ENCODE measurements around the gene ACRBP.
A peak's percentile ranks its signal among the peaks of the same experiment; 100 is the strongest.
"Not testable (repeated sequence)": the region's sequence is repeated elsewhere in the genome, so short reads cannot be mapped to it uniquely, and the experiment has no call there.

Gene ACRBP

DNA sequence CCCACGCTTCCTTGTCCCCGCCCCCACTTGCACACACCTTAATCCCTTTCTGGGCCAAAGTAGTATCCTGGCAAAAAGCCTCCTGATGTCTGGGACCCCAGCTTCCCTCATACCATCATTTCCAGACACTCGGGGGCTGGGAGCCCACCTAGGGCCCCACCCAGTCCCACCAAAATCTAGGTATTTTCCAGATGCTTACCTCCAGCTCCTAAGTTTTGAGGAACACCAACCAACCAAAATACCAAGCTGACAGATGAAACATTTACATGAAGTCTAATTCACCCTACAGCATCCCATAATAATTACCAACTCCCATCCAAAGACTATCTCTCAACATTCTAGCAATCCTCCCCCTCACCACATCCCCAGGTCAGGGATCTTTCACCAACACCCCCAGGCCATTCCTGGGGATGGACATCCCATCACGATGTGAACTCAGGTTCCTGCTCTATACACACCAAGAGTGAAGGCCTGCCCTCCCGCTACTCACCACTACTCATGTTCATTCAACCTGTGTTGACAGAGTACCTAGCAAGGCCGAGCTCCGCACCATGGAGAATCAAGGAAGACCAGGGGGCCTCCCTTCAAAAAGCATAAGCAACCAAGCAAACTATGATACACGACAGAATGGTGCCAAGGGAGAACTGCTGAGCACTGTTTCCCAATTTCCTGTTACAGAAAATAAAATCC, 38.5 kb downstream of the ACRBP start:
- Histone ChIP-seq H3K36me3 (ENCODE audit: control insufficient read depth in 5 of 5, insufficient read depth in 5 of 5, low read length in 5 of 5) (peaks cover 0 to 2% (median 0%) of the 10 kb centered on the region in 5 donors), H3K27me3 (ENCODE audit: control insufficient read depth in 5 of 5, insufficient read depth in 4 of 5, low read length in 5 of 5) (no peaks in the 10 kb centered on the region), H3K4me3 (ENCODE audit: low read depth in 1 of 5, low read length in 5 of 5) (no peak overlapping the region), H3K9me3 (ENCODE audit: control insufficient read depth in 5 of 5, low read length in 5 of 5) (no peaks in the 10 kb centered on the region), H3K9ac (ENCODE audit: low read length in 5 of 5) (no peak overlapping the region), H3K4me1 (ENCODE audit: control insufficient read depth in 5 of 5, insufficient read depth in 5 of 5, low read length in 5 of 5) (peaks cover 13 to 44% (median 42%) of the 10 kb centered on the region in 5 donors), H3K27ac (ENCODE audit: low read depth, low read length) (peak overlapping the region; percentile 88)

DNA sequence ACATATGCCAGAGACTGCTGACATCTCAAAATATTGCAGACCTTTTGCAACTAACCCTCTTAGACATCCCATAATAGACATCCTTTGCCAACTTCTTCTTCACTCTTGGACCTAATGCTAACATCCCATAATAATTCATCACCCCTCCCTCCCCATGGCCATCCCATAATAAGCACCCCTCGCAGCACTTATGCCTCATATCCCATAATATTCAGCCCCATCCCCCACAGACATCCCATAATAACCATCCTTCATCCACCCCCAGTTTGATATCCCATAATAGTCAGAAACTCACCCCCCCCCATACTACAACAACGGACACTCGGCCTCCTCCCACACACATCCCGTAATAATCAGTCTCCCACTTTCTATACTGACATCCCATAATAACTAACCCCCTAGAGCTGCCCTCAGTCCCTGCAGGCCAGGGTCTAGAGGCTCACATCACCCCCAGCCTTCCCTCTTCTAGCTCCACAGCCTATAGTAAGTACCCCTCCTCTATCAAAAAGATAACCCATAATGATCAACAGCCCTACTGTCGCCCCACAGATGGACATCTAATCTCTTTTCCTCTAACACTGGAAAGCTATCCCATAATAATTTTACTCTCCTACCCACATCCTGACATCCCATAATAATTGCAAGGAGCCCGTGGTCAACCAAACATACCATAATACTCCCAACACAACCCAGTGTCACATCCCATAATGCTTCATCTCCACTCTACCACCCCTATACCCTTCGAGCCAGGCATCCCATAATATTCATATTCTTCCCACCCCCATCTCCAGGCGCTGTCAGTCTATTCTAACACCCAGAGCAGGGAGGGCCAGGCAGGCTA, 39.3 kb downstream of the ACRBP start:
- H3K36me3 ChIP-seq (ENCODE audit: control insufficient read depth in 5 of 5, insufficient read depth in 5 of 5, low read length in 5 of 5), result peaks cover 0 to 2% (median 0%) of the 10 kb centered on the region in 5 donors
- peaks cover 16 to 46% (median 43%) of the 10 kb centered on the region in 5 donors for H3K4me1 ChIP-seq (ENCODE audit: control insufficient read depth in 5 of 5, insufficient read depth in 5 of 5, low read length in 5 of 5)
- no peak overlapping the region for H3K9ac ChIP-seq (ENCODE audit: low read length in 5 of 5)
- no peaks in the 10 kb centered on the region for H3K27me3 ChIP-seq (ENCODE audit: control insufficient read depth in 5 of 5, insufficient read depth in 4 of 5, low read length in 5 of 5)
- H3K9me3 ChIP-seq (ENCODE audit: control insufficient read depth in 5 of 5, low read length in 5 of 5), result no peaks in the 10 kb centered on the region
- no peak overlapping the region for H3K4me3 ChIP-seq (ENCODE audit: low read depth in 1 of 5, low read length in 5 of 5)
- H3K27ac ChIP-seq (ENCODE audit: low read depth, low read length), result peak overlapping the region; percentile 88

DNA sequence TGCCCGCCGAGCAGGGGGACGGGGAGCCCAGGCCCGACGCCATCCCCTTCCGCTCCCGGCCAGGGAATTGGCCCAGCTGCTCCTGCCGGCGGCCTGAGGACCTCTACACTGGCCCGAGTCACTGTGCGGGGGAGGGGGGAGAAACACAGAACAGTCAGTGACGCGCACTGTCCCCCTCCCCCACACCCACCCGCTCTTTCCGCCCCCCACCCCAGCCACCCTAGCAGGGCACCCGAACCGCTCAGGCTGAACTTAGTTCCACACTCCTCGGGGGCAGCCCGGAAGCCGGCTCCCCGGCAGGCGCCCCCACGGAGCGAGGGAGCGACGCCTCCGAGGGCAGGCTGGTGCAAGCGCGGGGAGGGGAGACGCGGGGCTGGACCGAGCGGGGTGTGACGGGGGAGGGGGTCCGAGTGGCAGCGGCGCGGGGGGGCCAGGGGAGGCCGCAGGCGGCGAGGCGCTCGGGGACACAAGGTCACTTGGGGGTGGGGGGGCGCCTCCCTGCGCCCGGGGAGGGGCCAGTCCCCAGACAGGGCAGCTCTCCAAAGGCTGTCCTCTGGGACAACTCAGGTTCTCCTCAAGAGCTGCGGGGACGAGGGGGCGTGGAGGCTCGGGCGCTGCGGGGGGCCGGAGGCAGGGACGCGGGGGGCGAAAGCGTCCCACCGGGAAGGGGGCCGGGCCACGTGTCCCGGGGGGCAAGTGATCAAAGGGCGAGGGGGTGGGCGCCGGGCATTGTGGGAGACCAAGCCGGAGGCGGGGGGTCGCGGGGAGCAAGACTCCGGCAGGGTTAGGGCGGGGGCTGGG, 40.7 kb downstream of the ACRBP start:
- Histone ChIP-seq H3K9ac (ENCODE audit: low read length in 5 of 5) (peak overlapping the region; percentile 70 to 88 (median 84)), H3K4me3 (ENCODE audit: low read depth in 1 of 5, low read length in 5 of 5) (peak overlapping the region; percentile 81 to 92 (median 83)), H3K27me3 (ENCODE audit: control insufficient read depth in 5 of 5, insufficient read depth in 4 of 5, low read length in 5 of 5) (no peaks in the 10 kb centered on the region), H3K36me3 (ENCODE audit: control insufficient read depth in 5 of 5, insufficient read depth in 5 of 5, low read length in 5 of 5) (peaks cover 3 to 13% (median 12%) of the 10 kb centered on the region in 5 donors), H3K4me1 (ENCODE audit: control insufficient read depth in 5 of 5, insufficient read depth in 5 of 5, low read length in 5 of 5) (peaks cover 13 to 40% (median 38%) of the 10 kb centered on the region in 5 donors), H3K9me3 (ENCODE audit: control insufficient read depth in 5 of 5, low read length in 5 of 5) (no peaks in the 10 kb centered on the region), H3K27ac (ENCODE audit: low read depth, low read length) (peak overlapping the region; percentile 88)

DNA sequence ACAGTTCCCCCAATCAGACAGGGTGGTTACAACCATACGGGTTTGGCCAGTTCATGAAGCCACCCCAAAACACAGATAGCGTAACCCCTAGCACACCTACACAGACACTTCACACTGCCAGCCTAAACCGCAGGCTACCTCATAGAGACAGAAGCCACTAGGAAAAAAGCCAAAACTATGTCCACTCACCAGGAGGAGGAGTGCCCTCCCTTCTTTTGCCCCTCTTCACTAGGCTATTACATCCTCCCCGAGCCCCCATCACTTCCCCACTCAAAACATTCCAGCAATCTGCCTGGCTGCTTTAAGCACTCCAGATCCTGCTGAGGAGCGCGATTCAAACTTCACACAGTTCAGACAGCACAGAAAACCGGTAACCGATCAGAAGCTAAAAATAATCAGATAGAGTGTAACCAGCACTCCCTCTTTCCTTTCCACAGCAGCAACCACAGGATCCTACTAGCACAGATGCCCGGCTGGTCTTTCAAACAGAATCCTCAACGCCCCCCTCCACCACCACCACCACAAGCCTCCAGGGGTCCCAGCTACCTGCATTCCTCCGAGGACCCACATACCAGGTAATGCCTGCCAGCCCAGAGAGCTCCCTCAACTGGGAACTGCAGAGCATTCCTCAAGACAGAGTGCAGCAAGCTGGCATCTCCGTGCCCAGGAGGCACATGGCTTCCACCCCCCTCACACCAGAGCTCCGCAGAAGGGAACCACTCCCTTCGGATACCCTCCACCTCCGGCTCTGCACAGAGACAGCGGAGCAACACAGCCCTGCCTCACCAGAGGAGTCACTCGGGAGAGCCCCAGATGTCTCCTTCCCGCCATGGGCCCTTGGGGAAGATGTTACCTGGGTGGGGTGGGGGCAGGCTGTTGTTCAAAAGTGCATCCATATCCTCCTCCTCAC, 41.6 kb downstream of the ACRBP start:
- H3K4me3 ChIP-seq (ENCODE audit: low read depth in 1 of 5, low read length in 5 of 5), result peak overlapping the region; percentile 81 to 92 (median 83)
- peaks cover 15 to 40% (median 38%) of the 10 kb centered on the region in 5 donors for H3K4me1 ChIP-seq (ENCODE audit: control insufficient read depth in 5 of 5, insufficient read depth in 5 of 5, low read length in 5 of 5)
- no peaks in the 10 kb centered on the region for H3K9me3 ChIP-seq (ENCODE audit: control insufficient read depth in 5 of 5, low read length in 5 of 5)
- H3K36me3 ChIP-seq (ENCODE audit: control insufficient read depth in 5 of 5, insufficient read depth in 5 of 5, low read length in 5 of 5), result peaks cover 6 to 22% (median 20%) of the 10 kb centered on the region in 5 donors
- H3K9ac ChIP-seq (ENCODE audit: low read length in 5 of 5), result peak overlapping the region; percentile 69 to 86 (median 82)
- peak overlapping the region; percentile 88 for H3K27ac ChIP-seq (ENCODE audit: low read depth, low read length)
- H3K27me3 ChIP-seq (ENCODE audit: control insufficient read depth in 5 of 5, insufficient read depth in 4 of 5, low read length in 5 of 5), result no peaks in the 10 kb centered on the region

DNA sequence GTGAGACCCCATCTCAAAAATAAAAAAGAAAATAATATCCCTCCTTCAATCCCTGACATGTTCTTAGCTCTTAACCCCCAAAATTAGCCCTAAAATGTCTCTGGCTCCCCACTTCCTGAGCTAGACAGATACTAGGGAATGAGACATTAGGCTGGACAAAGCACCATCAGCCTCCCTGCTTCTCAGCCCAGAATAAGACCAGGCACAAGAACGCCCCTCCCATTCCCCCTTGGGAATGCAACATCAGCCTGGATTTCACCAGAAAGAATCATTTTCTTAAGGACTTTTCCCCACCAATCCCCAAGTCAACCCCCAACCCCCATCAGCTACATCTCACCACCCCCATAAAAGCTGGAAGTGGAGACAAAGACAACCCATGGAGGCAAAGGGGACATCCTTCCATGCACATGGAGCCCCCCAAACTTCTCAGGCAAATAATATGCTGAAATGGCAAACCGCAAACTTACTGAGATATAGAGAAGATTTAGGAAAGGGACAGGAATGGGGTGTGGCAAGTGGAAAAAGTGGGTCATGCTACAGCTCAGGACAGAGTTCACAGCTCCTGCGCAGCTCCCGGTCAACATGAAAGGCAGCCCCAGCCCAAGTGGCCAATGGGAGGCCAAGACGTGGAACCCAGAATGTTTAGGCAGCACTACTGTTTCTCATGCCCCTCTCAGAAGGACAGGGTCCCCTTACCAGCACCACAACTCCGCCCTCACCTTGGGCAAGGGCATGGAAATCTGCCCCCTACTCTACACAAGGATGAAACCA, 42.8 kb downstream of the ACRBP start:
- peak overlapping the region; percentile 88 for H3K27ac ChIP-seq (ENCODE audit: low read depth, low read length)
- no peaks in the 10 kb centered on the region for H3K9me3 ChIP-seq (ENCODE audit: control insufficient read depth in 5 of 5, low read length in 5 of 5)
- peaks cover 6 to 34% (median 32%) of the 10 kb centered on the region in 5 donors for H3K36me3 ChIP-seq (ENCODE audit: control insufficient read depth in 5 of 5, insufficient read depth in 5 of 5, low read length in 5 of 5)
- H3K27me3 ChIP-seq (ENCODE audit: control insufficient read depth in 5 of 5, insufficient read depth in 4 of 5, low read length in 5 of 5), result no peaks in the 10 kb centered on the region
- peak overlapping the region in 4 of 5 donors; percentile 6 to 86 (median 77) for H3K9ac ChIP-seq (ENCODE audit: low read length in 5 of 5)
- H3K4me3 ChIP-seq (ENCODE audit: low read depth in 1 of 5, low read length in 5 of 5), result peak overlapping the region; percentile 81 to 92 (median 83)
- H3K4me1 ChIP-seq (ENCODE audit: control insufficient read depth in 5 of 5, insufficient read depth in 5 of 5, low read length in 5 of 5), result peaks cover 15 to 43% (median 40%) of the 10 kb centered on the region in 5 donors

DNA sequence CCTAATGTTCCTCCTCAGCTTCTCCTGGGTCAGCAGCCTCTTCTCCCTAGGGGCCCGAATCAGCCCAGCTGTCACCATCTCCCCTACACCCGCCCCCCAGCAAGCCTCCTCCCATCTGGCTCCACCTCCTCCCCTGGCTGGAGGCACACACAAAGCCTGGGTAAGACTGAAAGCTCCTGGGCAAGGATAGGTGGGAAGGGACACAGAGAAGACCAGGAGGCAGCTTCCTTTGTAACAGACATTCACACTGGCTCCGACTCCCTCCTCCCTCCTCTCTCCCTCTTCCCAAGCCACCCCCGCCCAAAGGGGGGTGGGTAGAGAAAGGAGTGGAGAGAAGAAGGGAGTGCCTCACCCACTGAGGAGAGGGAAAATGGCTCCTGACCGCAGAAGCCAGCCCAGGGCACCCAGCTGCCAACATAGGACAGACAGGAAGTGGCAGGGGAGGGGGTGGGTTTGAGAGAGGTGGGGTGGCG, 44.1 kb downstream of the ACRBP start:
- H3K36me3 ChIP-seq (ENCODE audit: control insufficient read depth in 5 of 5, insufficient read depth in 5 of 5, low read length in 5 of 5), result peaks cover 8 to 46% (median 43%) of the 10 kb centered on the region in 5 donors
- peak overlapping the region; percentile 88 for H3K27ac ChIP-seq (ENCODE audit: low read depth, low read length)
- H3K4me3 ChIP-seq (ENCODE audit: low read depth in 1 of 5, low read length in 5 of 5), result peak overlapping the region in 2 of 5 donors; percentile 32 to 44
- no peaks in the 10 kb centered on the region for H3K9me3 ChIP-seq (ENCODE audit: control insufficient read depth in 5 of 5, low read length in 5 of 5)
- peak overlapping the region in 2 of 5 donors; percentile 20 to 42 for H3K9ac ChIP-seq (ENCODE audit: low read length in 5 of 5)
- H3K4me1 ChIP-seq (ENCODE audit: control insufficient read depth in 5 of 5, insufficient read depth in 5 of 5, low read length in 5 of 5), result peaks cover 15 to 45% (median 40%) of the 10 kb centered on the region in 5 donors
- no peaks in the 10 kb centered on the region for H3K27me3 ChIP-seq (ENCODE audit: control insufficient read depth in 5 of 5, insufficient read depth in 4 of 5, low read length in 5 of 5)

DNA sequence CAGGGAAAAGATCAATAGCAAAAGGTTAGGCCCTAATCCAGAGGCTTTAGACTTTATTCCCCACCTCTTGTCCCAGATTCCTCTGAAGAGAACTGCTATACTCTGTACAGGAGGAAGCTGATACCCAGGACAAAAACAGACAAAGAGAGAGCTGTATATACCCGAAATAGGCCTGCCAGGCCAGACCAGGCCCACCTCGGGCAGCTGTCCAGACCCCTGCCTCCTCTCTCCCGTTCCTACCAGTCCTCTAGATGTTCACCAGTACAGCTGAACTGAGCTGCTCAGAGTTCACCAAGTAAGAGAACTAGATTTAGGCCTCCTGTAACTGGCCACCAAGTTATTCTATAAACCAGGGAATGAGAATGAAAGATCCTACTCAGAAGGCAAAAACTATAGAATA, 44.7 kb downstream of the ACRBP start:
- Histone ChIP-seq H3K36me3 (ENCODE audit: control insufficient read depth in 5 of 5, insufficient read depth in 5 of 5, low read length in 5 of 5) (peaks cover 8 to 52% (median 49%) of the 10 kb centered on the region in 5 donors), H3K9me3 (ENCODE audit: control insufficient read depth in 5 of 5, low read length in 5 of 5) (no peaks in the 10 kb centered on the region), H3K27ac (ENCODE audit: low read depth, low read length) (peak overlapping the region; percentile 88), H3K9ac (ENCODE audit: low read length in 5 of 5) (peak overlapping the region in 2 of 5 donors; percentile 20 to 42), H3K4me3 (ENCODE audit: low read depth in 1 of 5, low read length in 5 of 5) (no peak overlapping the region), H3K4me1 (ENCODE audit: control insufficient read depth in 5 of 5, insufficient read depth in 5 of 5, low read length in 5 of 5) (peaks cover 15 to 45% (median 37%) of the 10 kb centered on the region in 5 donors), H3K27me3 (ENCODE audit: control insufficient read depth in 5 of 5, insufficient read depth in 4 of 5, low read length in 5 of 5) (no peaks in the 10 kb centered on the region)

DNA sequence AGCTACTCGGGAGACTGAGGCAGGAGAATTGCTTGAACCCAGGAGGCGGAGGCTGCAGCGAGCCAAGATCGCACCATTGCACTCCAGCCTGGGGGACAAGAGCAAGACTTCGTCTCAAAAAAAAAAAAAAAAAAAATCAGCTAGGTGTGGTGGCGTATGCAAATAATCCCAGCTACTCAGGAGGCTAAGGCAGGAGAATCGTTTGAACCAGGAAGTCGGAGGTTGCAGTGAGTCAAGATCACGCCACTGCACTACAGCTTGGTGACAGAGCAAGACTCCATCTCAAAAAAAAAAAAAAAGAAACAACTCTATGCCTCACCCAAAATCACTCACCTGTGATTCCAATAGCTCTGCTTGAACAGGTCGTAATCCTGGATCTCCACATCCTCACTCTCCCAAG, 51.6 kb downstream of the ACRBP start:
- not testable (repeated sequence) for H3K4me3 ChIP-seq (ENCODE audit: low read depth in 1 of 5, low read length in 5 of 5); H3K9me3 ChIP-seq (ENCODE audit: control insufficient read depth in 5 of 5, low read length in 5 of 5); H3K4me1 ChIP-seq (ENCODE audit: control insufficient read depth in 5 of 5, insufficient read depth in 5 of 5, low read length in 5 of 5); H3K9ac ChIP-seq (ENCODE audit: low read length in 5 of 5); H3K27ac ChIP-seq (ENCODE audit: low read depth, low read length); H3K27me3 ChIP-seq (ENCODE audit: control insufficient read depth in 5 of 5, insufficient read depth in 4 of 5, low read length in 5 of 5)
- peaks cover 33 to 98% (median 88%) of the 10 kb centered on the region in 5 donors for H3K36me3 ChIP-seq (ENCODE audit: control insufficient read depth in 5 of 5, insufficient read depth in 5 of 5, low read length in 5 of 5)

Measured in subcutaneous abdominal adipose tissue (tissue), 5 donors.